Natural killer cell (primary cell): Measurements from ENCODE around the gene PITPNC1. TPM values are rescaled to one million over a fixed set of nuclear protein-coding genes. Genes with fewer than 3 reads are reported as not detected.

Source experiments
- ATAC-seq, 3 donors: fragments of 150-1000 bp in 2 of 3; fragments of 200-7000 bp in 1 of 3; cut with Tn5 transposase; 1 replicate in 1 of 3; 2 replicates in 2 of 3; pipeline ENCODE4 v1.10.0; 2021; ENCODE audit warnings: mild to moderate bottlenecking in 2 of 3, moderate library complexity in 2 of 3
- DNase-seq, 2 donors: peaks; one replicate each; pipeline versions ENCODE4 v3.0.0 to v3.0.0-alpha.2; 2013 to 2021; ENCODE audit warnings: mixed read lengths in 1 of 2
- H3K27ac ChIP-seq: one replicate; pipeline ENCODE4 v1.5.1; 2013; ENCODE audit warnings: mild to moderate bottlenecking, low read length
- H3K27me3 ChIP-seq: one replicate; pipeline ENCODE4 v1.6.1; 2013; ENCODE audit warnings: low read length; ENCODE audit not compliant: control insufficient read depth, insufficient read depth
- H3K36me3 ChIP-seq: one replicate; pipeline ENCODE4 v1.6.1; 2013; ENCODE audit warnings: low read length; ENCODE audit not compliant: control insufficient read depth, insufficient read depth
- H3K4me1 ChIP-seq: one replicate; pipeline ENCODE4 v1.6.1; 2013; ENCODE audit warnings: low read length; ENCODE audit not compliant: control insufficient read depth, insufficient read depth
- H3K4me3 ChIP-seq: one replicate; pipeline ENCODE4 v1.5.1; 2013; ENCODE audit warnings: low read length
- H3K9me3 ChIP-seq: one replicate; pipeline ENCODE4 v1.6.1; 2013; ENCODE audit warnings: low read length; ENCODE audit not compliant: control insufficient read depth, insufficient read depth
- H3K27ac Mint-ChIP-seq, 2 donors: one replicate each; pipeline ENCODE4 v1.8.0; 2022; ENCODE audit warnings: mild to moderate bottlenecking in 2 of 2, mixed read lengths in 2 of 2, moderate library complexity in 1 of 2
- H3K27me3 Mint-ChIP-seq, 2 donors: one replicate each; pipeline ENCODE4 v1.8.0; 2022; ENCODE audit warnings: low read depth in 2 of 2, mixed read lengths in 2 of 2
- H3K36me3 Mint-ChIP-seq: one replicate; pipeline ENCODE4 v1.8.0; 2022; ENCODE audit warnings: mixed read lengths
- H3K4me1 Mint-ChIP-seq, 2 donors: one replicate each; pipeline ENCODE4 v1.8.0; 2022; ENCODE audit warnings: mixed read lengths in 2 of 2
- H3K4me3 Mint-ChIP-seq: one replicate; pipeline ENCODE4 v1.8.0; 2022; ENCODE audit warnings: mild to moderate bottlenecking, moderate library complexity, mixed read lengths
- H3K9me3 Mint-ChIP-seq, 2 donors: one replicate each; pipeline ENCODE4 v1.8.0; 2022; ENCODE audit warnings: mixed read lengths in 2 of 2
- CTCF ChIP-seq: fragments of 200-600 bp; IDR thresholded peaks from one replicate; pipeline ENCODE4 v1.8.0; 2022; ENCODE audit warnings: antibody characterized with exemption
- WGBS: methylation state at CpG from one replicate; pipeline ENCODE4 v1.1.7; 2013; ENCODE audit warnings: missing lambda C conversion rate; ENCODE audit not compliant: insufficient coverage; 5-methylcytosine and 5-hydroxymethylcytosine counted together
- intact Hi-C: fragments of 100-400 bp; cut with micrococcal nuclease; formaldehyde crosslinking; loops from one replicate; pipeline ENCODE4 v1.14.2; 2022
- total RNA-seq, 4 donors: library from RNA; stranded (reverse); fragments of 120-200 nt in 1 of 4; gene quantifications; one replicate each; pipeline versions ENCODE4 v1.2.3 to v1.2.4, GENCODE V29; 2013 to 2022

Gene PITPNC1
- total RNA-seq, 3 donors from 2014 or later (not counting 1 experiment from before 2014, with no cell fraction given): 150 to 185 (median 169) TPM

DNA sequence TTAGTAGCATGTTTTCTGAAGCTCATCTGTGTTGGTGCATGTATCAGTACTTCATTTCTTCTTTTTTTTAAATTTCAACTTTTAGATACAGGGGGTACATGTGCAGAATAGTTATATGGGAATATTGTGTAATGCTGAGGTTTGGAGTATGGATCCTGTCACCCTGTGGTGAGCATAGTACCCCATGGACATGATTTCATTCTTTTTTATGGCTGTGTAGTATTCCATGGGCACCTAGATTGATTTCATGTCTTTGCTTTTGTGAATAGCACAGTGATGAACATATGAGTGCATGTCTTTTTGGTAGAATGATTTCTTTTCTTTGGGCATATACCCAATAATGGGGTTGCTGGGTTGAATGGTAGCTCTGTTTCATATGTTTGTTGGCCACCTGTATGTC, 285.6 kb downstream of the PITPNC1 start:
- no peak for TF ChIP-seq CTCF
- H3K27ac Mint-ChIP-seq: peak overlapping the region in 1 of 2 donors; percentile 6
- H3K9me3 ChIP-seq: no peaks in the 10 kb centered on the region
- no peaks in the 10 kb centered on the region for H3K27me3 Mint-ChIP-seq
- no peak overlapping the region for H3K27ac ChIP-seq
- intact Hi-C loops: no loop called here
- no peak overlapping the region for H3K4me3 Mint-ChIP-seq
- peaks cover 1% of the 10 kb centered on the region for H3K36me3 ChIP-seq
- H3K4me1 ChIP-seq: peaks cover 4% of the 10 kb centered on the region
- H3K36me3 Mint-ChIP-seq: peaks cover 6% of the 10 kb centered on the region
- no peak overlapping the region for H3K4me3 ChIP-seq
- no peaks in the 10 kb centered on the region for H3K27me3 ChIP-seq
- DNase-seq: no peak
- H3K4me1 Mint-ChIP-seq: peaks cover 27 to 42% of the 10 kb centered on the region in 2 donors
- H3K9me3 Mint-ChIP-seq: no peaks in the 10 kb centered on the region
- ATAC-seq: no peak

DNA sequence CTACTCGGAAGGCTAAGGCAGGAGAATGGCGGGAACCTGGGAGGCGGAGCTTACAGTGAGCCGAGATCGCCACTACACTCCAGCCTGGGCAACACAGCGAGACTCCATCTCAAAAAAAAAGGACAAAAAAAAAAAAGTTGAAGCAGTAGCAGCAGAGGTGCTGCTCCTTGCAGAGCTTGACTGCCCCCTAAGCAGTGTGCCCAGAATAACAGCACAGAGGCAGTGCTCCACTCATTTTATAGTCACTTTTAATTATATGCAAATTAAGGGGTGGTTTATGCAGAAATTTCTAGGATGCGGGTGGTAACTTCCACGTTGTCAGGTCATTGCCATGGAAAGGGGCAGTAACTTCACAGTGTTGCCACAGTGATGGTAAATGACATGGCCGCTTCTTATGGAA, 286.4 kb downstream of the PITPNC1 start:
- Mint-ChIP-seq H3K36me3 (peaks cover 5% of the 10 kb centered on the region), H3K9me3 (no peaks in the 10 kb centered on the region), H3K4me1 (peaks cover 19 to 34% of the 10 kb centered on the region in 2 donors), H3K4me3 (no peak overlapping the region), H3K27ac (peak overlapping the region in 1 of 2 donors; percentile 6), H3K27me3 (no peaks in the 10 kb centered on the region)
- no peak overlapping the region for H3K27ac ChIP-seq
- intact Hi-C loops: no loop called here
- no peaks in the 10 kb centered on the region for H3K27me3 ChIP-seq
- no peak for TF ChIP-seq CTCF
- peaks cover 1% of the 10 kb centered on the region for H3K36me3 ChIP-seq
- 97% methylated on average over 9 of the region's 9 CpGs for WGBS
- ATAC-seq (peak in 2 of 3 donors; percentile 35 to 50), DNase-seq (no peak)
- H3K9me3 ChIP-seq: no peaks in the 10 kb centered on the region
- peaks cover 4% of the 10 kb centered on the region for H3K4me1 ChIP-seq
- no peak overlapping the region for H3K4me3 ChIP-seq

DNA sequence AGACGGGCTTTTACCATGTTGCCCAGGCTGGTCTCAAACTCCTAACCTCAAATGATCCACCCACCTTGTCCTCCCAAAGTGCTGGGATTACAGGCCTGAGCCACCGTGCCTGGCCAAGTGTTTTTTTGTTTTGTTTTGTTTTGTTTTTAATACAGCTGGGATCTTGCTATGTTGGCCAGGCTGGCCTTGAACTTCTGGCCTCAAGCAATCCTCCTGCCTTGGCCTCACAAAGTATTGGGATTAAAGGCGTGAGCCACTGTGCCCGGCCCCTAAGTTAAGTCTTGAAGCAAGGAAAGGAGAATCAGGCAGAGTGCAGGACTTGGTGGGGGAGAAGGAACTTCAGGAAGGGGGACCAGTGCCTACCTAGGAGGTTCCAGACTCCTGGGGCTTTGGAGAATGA, 288.9 kb downstream of the PITPNC1 start:
- peaks cover 8 to 22% of the 10 kb centered on the region in 2 donors for H3K4me1 Mint-ChIP-seq
- no peak for TF ChIP-seq CTCF
- ATAC-seq: no peak
- no peak overlapping the region for H3K27ac ChIP-seq
- H3K4me3 Mint-ChIP-seq: no peak overlapping the region
- DNase-seq: no peak
- H3K4me1 ChIP-seq: no peaks in the 10 kb centered on the region
- H3K27ac Mint-ChIP-seq: peak overlapping the region in 1 of 2 donors; percentile 67
- no peaks in the 10 kb centered on the region for H3K27me3 ChIP-seq
- no peaks in the 10 kb centered on the region for H3K9me3 ChIP-seq
- H3K36me3 Mint-ChIP-seq: no peaks in the 10 kb centered on the region
- no peaks in the 10 kb centered on the region for H3K27me3 Mint-ChIP-seq
- WGBS: 95% methylated on average over 4 of the region's 4 CpGs
- no peak overlapping the region for H3K4me3 ChIP-seq
- H3K36me3 ChIP-seq: peaks cover 9% of the 10 kb centered on the region
- no peaks in the 10 kb centered on the region for H3K9me3 Mint-ChIP-seq
- intact Hi-C loops: no loop called here

GRCh38 chr17:67666710-67667109, 289.6 kb downstream of the PITPNC1 start:
- peaks cover 8 to 17% of the 10 kb centered on the region in 2 donors for H3K4me1 Mint-ChIP-seq
- peak overlapping the region in 1 of 2 donors; percentile 67 for H3K27ac Mint-ChIP-seq
- Histone ChIP-seq H3K27ac (no peak overlapping the region), H3K4me3 (no peak overlapping the region), H3K36me3 (peaks cover 13% of the 10 kb centered on the region), H3K27me3 (no peaks in the 10 kb centered on the region), H3K4me1 (no peaks in the 10 kb centered on the region), H3K9me3 (no peaks in the 10 kb centered on the region)
- no peak overlapping the region for H3K4me3 Mint-ChIP-seq
- no peak for TF ChIP-seq CTCF
- H3K9me3 Mint-ChIP-seq: no peaks in the 10 kb centered on the region
- no peaks in the 10 kb centered on the region for H3K27me3 Mint-ChIP-seq
- WGBS: 100% methylated on average over 2 of the region's 2 CpGs
- no peak for DNase-seq
- intact Hi-C loops: no loop called here
- ATAC-seq: no peak
- H3K36me3 Mint-ChIP-seq: no peaks in the 10 kb centered on the region
